ENCODE data around the gene SLC16A9.

SLC16A9 gene

DNA sequence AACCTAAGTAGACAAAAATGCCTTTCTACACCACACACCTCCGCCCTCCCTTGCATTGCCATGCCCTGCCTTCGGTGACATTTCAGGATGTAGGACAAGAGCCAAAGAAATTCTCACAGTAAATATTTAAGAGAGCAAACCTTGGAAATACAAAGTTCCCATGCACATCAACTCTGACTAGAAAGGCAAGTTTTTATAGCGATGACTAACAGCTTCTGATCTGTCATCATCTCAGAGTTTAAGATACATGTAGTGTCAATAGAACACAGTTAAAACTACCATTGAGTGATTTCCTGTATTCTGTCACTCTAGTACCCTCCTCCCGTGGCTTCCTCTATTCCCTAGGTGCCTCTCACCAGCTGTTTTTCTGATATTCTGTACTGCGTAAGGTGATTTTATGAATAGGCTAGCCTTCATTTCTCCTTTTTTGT lies 20.7 kb downstream of the SLC16A9 start:
- DNase-seq (ENCODE audit: extremely low spot score), result no peak
- CTCF ChIA-PET, result interaction anchor here (1.2 to 1.3 kb wide), 2 partner anchors 12 to 25 kb away, joined by 4 to 6 read pairs; no protein-coding TSS in a partner anchor
- POLR2A ChIA-PET, result no interaction called here
- TF ChIP-seq, protein P1, sequence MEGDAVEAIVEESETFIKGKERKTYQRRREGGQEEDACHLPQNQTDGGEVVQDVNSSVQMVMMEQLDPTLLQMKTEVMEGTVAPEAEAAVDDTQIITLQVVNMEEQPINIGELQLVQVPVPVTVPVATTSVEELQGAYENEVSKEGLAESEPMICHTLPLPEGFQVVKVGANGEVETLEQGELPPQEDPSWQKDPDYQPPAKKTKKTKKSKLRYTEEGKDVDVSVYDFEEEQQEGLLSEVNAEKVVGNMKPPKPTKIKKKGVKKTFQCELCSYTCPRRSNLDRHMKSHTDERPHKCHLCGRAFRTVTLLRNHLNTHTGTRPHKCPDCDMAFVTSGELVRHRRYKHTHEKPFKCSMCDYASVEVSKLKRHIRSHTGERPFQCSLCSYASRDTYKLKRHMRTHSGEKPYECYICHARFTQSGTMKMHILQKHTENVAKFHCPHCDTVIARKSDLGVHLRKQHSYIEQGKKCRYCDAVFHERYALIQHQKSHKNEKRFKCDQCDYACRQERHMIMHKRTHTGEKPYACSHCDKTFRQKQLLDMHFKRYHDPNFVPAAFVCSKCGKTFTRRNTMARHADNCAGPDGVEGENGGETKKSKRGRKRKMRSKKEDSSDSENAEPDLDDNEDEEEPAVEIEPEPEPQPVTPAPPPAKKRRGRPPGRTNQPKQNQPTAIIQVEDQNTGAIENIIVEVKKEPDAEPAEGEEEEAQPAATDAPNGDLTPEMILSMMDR (IDR thresholded peaks at IDR 0.05; ENCODE audit: control extremely low read depth, extremely low read depth, low read depth, missing control alignments), result no peak

DNA sequence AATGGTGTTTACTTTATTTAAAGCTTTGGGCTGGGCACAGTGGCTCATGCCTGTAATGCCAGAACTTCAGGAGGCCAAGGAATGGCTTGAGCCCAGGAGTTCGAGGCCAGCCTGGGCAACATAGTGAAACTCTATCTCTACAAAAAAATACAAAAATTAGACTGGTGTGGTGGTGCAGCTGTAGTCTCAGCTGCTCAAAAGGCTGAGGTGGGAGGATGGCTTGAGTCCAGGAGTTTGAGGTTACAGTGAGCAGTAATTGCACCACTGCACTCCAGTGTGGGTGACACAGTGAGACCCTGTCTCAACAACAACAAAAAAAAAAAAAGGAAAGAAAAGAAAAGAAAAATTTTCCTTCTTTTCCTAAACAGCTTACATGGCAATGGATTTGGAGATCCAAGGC lies 22.0 kb downstream of the SLC16A9 start:
- TF ChIP-seq, protein P1 (IDR thresholded peaks at IDR 0.05; ENCODE audit: control extremely low read depth, extremely low read depth, low read depth, missing control alignments), result no peak
- CTCF ChIA-PET, result interaction anchor here (0.9 to 1.2 kb wide), 2 partner anchors 11 to 31 kb away, joined by 3 read pairs; no protein-coding TSS in a partner anchor
- DNase-seq (ENCODE audit: extremely low spot score), result no peak
- POLR2A ChIA-PET, result no interaction called here

DNA sequence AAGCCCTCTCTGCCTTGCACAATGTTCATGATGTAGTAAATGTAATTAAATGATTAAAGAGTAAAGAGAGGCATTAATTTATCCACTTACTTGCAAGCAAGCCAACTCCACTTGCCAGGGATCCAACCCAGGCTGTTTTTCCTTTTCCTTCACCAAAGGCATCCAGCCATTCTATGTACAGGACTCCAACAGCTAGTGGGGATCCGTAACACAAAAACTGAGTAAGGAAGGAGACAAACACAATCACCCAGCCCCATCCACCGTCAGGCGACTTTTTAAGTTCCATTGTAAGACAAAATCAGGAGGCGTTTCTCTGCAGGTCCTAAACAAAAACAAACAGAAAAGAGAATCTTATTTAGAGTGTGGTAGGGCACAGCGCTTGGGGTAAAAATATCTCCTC lies 25.6 kb downstream of the SLC16A9 start:
- TF ChIP-seq, protein P1 (IDR thresholded peaks at IDR 0.05; ENCODE audit: control extremely low read depth, extremely low read depth, low read depth, missing control alignments), result no peak
- CTCF ChIA-PET, result interaction anchor here (1.3 to 4.8 kb wide), 2 partner anchors 13 to 45 kb away, joined by 3 to 19 read pairs; no protein-coding TSS in a partner anchor
- no peak for DNase-seq (ENCODE audit: extremely low spot score)
- POLR2A ChIA-PET, result no interaction called here

DNA sequence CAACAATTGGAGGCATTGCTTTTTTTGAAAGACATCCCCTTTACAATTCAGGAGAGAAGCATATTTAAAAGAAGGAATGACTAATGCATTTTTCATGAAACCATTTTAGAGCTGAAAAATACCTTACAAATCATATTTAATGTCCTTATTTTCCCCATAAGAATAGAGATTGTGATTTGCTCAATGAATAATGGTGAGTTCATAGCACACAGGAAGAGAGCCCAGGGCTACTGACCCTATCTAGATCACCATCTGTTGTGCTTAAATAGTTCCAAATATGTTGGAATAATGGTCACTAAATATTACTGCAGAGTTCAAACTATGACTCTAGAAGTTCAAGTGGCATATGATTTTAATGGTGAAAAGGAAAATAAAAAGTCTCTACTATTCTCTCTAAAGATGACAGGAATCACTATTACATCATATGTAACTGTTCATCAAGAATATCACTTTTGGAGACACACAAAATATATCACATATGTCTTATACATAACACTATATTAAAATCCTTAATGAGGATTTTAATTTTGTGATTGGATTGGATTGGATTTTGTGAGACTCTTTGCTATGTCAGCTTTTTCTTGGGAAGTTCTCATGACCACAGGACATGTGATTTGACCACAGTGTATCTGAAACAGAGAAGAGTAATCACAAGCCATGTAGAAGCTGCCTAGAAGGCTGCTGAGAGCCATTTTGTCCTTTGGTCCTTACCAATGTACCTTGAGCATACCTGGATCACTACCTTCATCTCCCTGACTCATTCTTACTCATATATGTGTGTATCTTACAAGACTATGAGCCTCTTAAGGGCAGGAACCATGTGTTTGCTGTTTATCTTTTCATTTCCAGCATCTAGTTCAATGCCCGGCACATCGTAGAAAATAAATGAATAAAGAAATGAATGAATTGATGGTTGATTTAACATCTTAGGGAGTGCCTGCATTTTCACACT lies 26.4 kb downstream of the SLC16A9 start:
- no peak for DNase-seq (ENCODE audit: extremely low spot score)
- ChIA-PET POLR2A (no interaction called here), CTCF (interaction anchor here (1.1 to 4.8 kb wide), 4 partner anchors 10 to 44 kb away, joined by 3 to 19 read pairs (median 3); no protein-coding TSS in a partner anchor)
- TF ChIP-seq, protein P1 (IDR thresholded peaks at IDR 0.05; ENCODE audit: control extremely low read depth, extremely low read depth, low read depth, missing control alignments), result no peak

DNA sequence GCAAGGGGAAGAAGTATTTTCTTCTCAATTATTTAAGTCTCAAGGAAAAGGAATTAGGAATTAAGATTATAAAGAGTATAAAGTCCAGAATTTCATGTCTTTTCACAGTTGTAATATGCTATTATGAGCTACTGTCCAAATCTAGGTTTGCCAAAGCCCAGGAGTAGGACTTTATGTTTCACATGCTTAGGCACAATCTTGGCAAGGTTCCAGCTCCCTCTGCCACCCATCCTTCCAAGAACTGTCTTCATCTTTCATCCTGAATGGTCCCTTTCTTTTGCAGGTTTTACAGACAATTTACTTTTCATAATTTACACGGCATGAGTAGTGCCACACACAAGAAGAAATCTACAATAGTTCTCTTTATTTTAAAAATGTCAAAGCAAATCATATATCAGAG lies 29.5 kb downstream of the SLC16A9 start:
- DNase-seq (ENCODE audit: extremely low spot score), result no peak
- TF ChIP-seq, protein P1 (IDR thresholded peaks at IDR 0.05; ENCODE audit: control extremely low read depth, extremely low read depth, low read depth, missing control alignments), result no peak
- ChIA-PET CTCF (interaction anchor here (2.6 to 4.8 kb wide), 2 partner anchors 9 to 22 kb away, joined by 9 to 19 read pairs; no protein-coding TSS in a partner anchor), POLR2A (no interaction called here)

DNA sequence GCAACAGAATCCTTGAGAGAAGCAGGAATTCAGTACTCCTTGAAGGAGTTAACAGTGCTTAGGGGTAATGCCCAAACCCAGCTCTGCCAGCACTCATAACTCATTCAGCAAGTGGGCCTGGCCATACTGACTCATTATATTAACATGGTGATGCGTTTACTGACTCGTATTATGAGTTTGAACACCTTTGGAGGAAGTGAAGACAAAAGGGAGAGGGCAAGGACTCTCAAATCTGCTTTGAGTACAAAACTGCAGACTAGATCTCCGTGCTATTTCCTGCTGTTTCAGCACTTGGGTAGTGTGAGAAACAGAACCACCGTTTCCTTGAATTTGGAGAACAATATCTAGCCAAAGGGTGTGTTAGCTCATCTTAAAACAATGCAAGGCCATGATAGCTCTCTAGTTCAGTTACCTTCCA lies 30.8 kb downstream of the SLC16A9 start:
- DNase-seq (ENCODE audit: extremely low spot score), result peak; percentile 31
- CTCF ChIA-PET, result interaction anchor here (0.8 to 2.6 kb wide), 4 partner anchors 24 to 152 kb away, joined by 3 to 9 read pairs (median 4); partner anchors contain the start of gene SLC16A9
- TF ChIP-seq, protein P1 (IDR thresholded peaks at IDR 0.05; ENCODE audit: control extremely low read depth, extremely low read depth, low read depth, missing control alignments), result no peak
- POLR2A ChIA-PET, result no interaction called here

Data from GM10248 (cell line).